22Rv1 (cell line): ENCODE measurements around the gene CYP26B1.

Experiments
- CTCF ChIP-seq: fragments of 450-650 bp; IDR thresholded peaks from 2 replicates; pipeline ENCODE4 v1.5.1; 2017; ENCODE audit warnings: mild to moderate bottlenecking
- ZFX ChIP-seq: fragments of 450-650 bp; IDR thresholded peaks from 2 replicates; pipeline ENCODE4 v1.6.1; 2017; ENCODE audit warnings: antibody characterized with exemption, borderline replicate concordance

- TF ChIP-seq CTCF (no peak), ZFX (no peak)
Measured at GRCh38 chr2:72092111-72092510, 55.6 kb downstream of the CYP26B1 start.
